A549 (cell line): ENCODE results near the gene ACADVL. TPM values are rescaled to one million over a fixed set of nuclear protein-coding genes. Genes with fewer than 3 reads are reported as not detected.

ENCODE experiments used
- ATAC-seq, 2 experiments: fragments of 200-7000 bp in 1 of 2; fragments of >200 bp in 1 of 2; cut with Nextera tagmentation in 1 of 2; cut with Tn5 transposase in 1 of 2; 3 replicates each; pipeline versions ENCODE4 v1.8.0 to v1.9.1; 2018 to 2020; ENCODE audit warnings: mild to moderate bottlenecking in 1 of 2, moderate library complexity in 1 of 2
- CTCF ChIA-PET: fragments of 300-600 bp; sonication (Branson Sonifier 250); formaldehyde crosslinking; extraction: SDS; loops from one replicate; lab custom pipeline; 2021; ENCODE audit warnings: antibody characterized with exemption, inconsistent platforms; lab: Yijun Ruan, JAX
- POLR2A ChIA-PET: fragments of 350-600 bp; formaldehyde crosslinking; extraction: SDS; loops from one replicate; lab custom pipeline; 2021; ENCODE audit warnings: antibody characterized with exemption, inconsistent platforms; lab: Yijun Ruan, JAX
- DNase-seq, 2 experiments: peaks; one replicate each; pipeline versions ENCODE4 v3.0.0 to v3.0.0-alpha.2; 2011 to 2016; ENCODE audit warnings: low read depth in 1 of 2, low spot score in 1 of 2
- FAIRE-seq: peaks from 2 replicates; lab custom pipeline; 2011; peaks lifted over from hg19 to GRCh38; lab: Jason Lieb, UNC
- H3K27ac ChIP-seq, 2 experiments: fragments of >200 bp; sonication (Bioruptor Twin); formaldehyde crosslinking; 3 replicates each; pipeline ENCODE4 v1.5.1; 2016 to 2017
- H3K4me1 ChIP-seq: fragments of >200 bp; sonication (Bioruptor Twin); formaldehyde crosslinking; 3 replicates; pipeline ENCODE4 v1.6.1; 2016
- H3K4me2 ChIP-seq: fragments of >200 bp; sonication (Bioruptor Twin); formaldehyde crosslinking; 3 replicates; pipeline ENCODE4 v1.6.1; 2016
- H3K4me3 ChIP-seq: fragments of >200 bp; sonication (Bioruptor Twin); formaldehyde crosslinking; 3 replicates; pipeline ENCODE4 v1.5.1; 2016
- H3K9me3 ChIP-seq: fragments of >200 bp; sonication (Bioruptor Twin); formaldehyde crosslinking; 3 replicates; pipeline ENCODE4 v1.6.1; 2016
- ATOH8 ChIP-seq: fragments of 250-450 bp; sonication (Bioruptor Pico); IDR thresholded peaks from 2 replicates; pipeline ENCODE4 v1.5.0; 2020; ENCODE audit warnings: low read depth, mild to moderate bottlenecking, moderate library complexity
- BHLHE40 ChIP-seq: IDR thresholded peaks from 2 replicates; pipeline ENCODE4 v1.6.1; 2012; ENCODE audit warnings: low read depth, low read length, inconsistent platforms
- EHF ChIP-seq: fragments of 250-450 bp; sonication (Bioruptor Pico); IDR thresholded peaks from 2 replicates; pipeline ENCODE4 v1.5.0; 2020; ENCODE audit warnings: mild to moderate bottlenecking
- EP300 ChIP-seq, 2 experiments: fragments of >200 bp; sonication (Bioruptor Twin); formaldehyde crosslinking; IDR thresholded peaks; 2 replicates in 1 of 2; 3 replicates in 1 of 2; pipeline ENCODE4 v1.6.1; 2016 to 2017
- FOSL2 ChIP-seq, 2 experiments: fragments of 450-650 bp in 1 of 2; fragments of >200 bp in 1 of 2; sonication (Bioruptor Twin) in 1 of 2; formaldehyde crosslinking; IDR thresholded peaks; 2 replicates each; pipeline versions ENCODE4 v1.5.0 to v1.6.1; 2016 to 2020; ENCODE audit warnings: mild to moderate bottlenecking in 1 of 2, moderate library complexity in 1 of 2
- FOXS1 ChIP-seq: fragments of 250-450 bp; sonication (Bioruptor Pico); IDR thresholded peaks from 2 replicates; pipeline ENCODE4 v1.5.0; 2020; ENCODE audit warnings: mild to moderate bottlenecking, moderate library complexity
- GATA3 ChIP-seq: IDR thresholded peaks from 2 replicates; pipeline ENCODE4 v1.6.1; 2012; ENCODE audit warnings: borderline replicate concordance
- HDAC2 ChIP-seq: fragments of 200-600 bp; sonication (generic); IDR thresholded peaks from 2 replicates; pipeline ENCODE4 v1.6.1; 2016
- HOXA7 ChIP-seq: fragments of 250-450 bp; sonication (Bioruptor Pico); IDR thresholded peaks from 2 replicates; pipeline ENCODE4 v1.5.0; 2020; ENCODE audit warnings: mild to moderate bottlenecking, moderate library complexity
- KDM1A ChIP-seq: fragments of 200-600 bp; sonication (generic); IDR thresholded peaks from 2 replicates; pipeline ENCODE4 v1.6.1; 2016; ENCODE audit warnings: low read depth, mild to moderate bottlenecking
- KDM5A ChIP-seq: fragments of 200-600 bp; sonication (generic); IDR thresholded peaks from 2 replicates; pipeline ENCODE4 v1.6.1; 2016; ENCODE audit warnings: antibody characterized with exemption, mild to moderate bottlenecking
- MAFK ChIP-seq: fragments of 450-650 bp; IDR thresholded peaks from 2 replicates; pipeline ENCODE4 v1.6.1; 2014; ENCODE audit not compliant: partially characterized antibody
- MAZ ChIP-seq: fragments of 150-350 bp; IDR thresholded peaks from 2 replicates; pipeline ENCODE4 v1.6.1; 2014; ENCODE audit warnings: antibody characterized with exemption, low read depth, low read length, borderline replicate concordance
- NR3C1 ChIP-seq: fragments of >200 bp; sonication (Bioruptor Twin); formaldehyde crosslinking; IDR thresholded peaks from 3 replicates; pipeline ENCODE4 v1.6.1; 2017
- PHF8 ChIP-seq: fragments of 200-600 bp; sonication (generic); IDR thresholded peaks from 2 replicates; pipeline ENCODE4 v1.6.1; 2016; ENCODE audit warnings: low read depth, mild to moderate bottlenecking, antibody characterized with exemption, moderate library complexity, borderline replicate concordance
- POLR2A ChIP-seq: IDR thresholded peaks from 2 replicates; pipeline ENCODE4 v1.6.1; 2012; ENCODE audit warnings: mild to moderate bottlenecking, low read length
- RAD21 ChIP-seq, 2 experiments: fragments of >200 bp in 1 of 2; sonication (Bioruptor Twin) in 1 of 2; formaldehyde crosslinking in 1 of 2; IDR thresholded peaks in 1 of 2; conservative IDR thresholded peaks in 1 of 2; 2 replicates in 1 of 2; 3 replicates in 1 of 2; pipeline ENCODE4 v1.6.1; 2012 to 2018; ENCODE audit warnings: inconsistent platforms in 1 of 2
- REST ChIP-seq: fragments of 200-600 bp; sonication (generic); IDR thresholded peaks from 2 replicates; pipeline ENCODE4 v1.6.1; 2016; ENCODE audit warnings: antibody characterized with exemption, mild to moderate bottlenecking, moderate library complexity
- TFCP2L1 ChIP-seq: fragments of 250-450 bp; sonication (Bioruptor Pico); IDR thresholded peaks from 2 replicates; pipeline ENCODE4 v1.5.0; 2021; ENCODE audit warnings: mild to moderate bottlenecking
- USF2 ChIP-seq: fragments of 450-650 bp; IDR thresholded peaks from 2 replicates; pipeline ENCODE4 v1.6.1; 2014; ENCODE audit warnings: antibody characterized with exemption
- WGBS: methylation state at CpG from one replicate; pipeline ENCODE4 v1.1.6; 2017; ENCODE audit errors: missing lambda C conversion rate; 5-methylcytosine and 5-hydroxymethylcytosine counted together
- polyA plus RNA-seq, 4 experiments: library from polyadenylated mRNA; depleted of rRNA in 3 of 4; stranded (reverse); fragments of >200 nt; fragmentation: RNase III in 1 of 4; extraction: RNeasy Plus Mini Kit Qiagen cat#74134 plus additional on column Dnase treatment in 1 of 4; gene quantifications; 2 replicates in 3 of 4; 3 replicates in 1 of 4; pipeline ENCODE4 v1.2.3, GENCODE V29; 2011 to 2017
- TF ChIP-seq, protein P1 (sequence below): IDR thresholded peaks from 2 replicates; pipeline ENCODE4 v1.6.1; 2012

Gene ACADVL
- polyA plus RNA-seq, 2 of the 4 experiments (the other 2 are of a cell fraction): 238 to 425 TPM

DNA sequence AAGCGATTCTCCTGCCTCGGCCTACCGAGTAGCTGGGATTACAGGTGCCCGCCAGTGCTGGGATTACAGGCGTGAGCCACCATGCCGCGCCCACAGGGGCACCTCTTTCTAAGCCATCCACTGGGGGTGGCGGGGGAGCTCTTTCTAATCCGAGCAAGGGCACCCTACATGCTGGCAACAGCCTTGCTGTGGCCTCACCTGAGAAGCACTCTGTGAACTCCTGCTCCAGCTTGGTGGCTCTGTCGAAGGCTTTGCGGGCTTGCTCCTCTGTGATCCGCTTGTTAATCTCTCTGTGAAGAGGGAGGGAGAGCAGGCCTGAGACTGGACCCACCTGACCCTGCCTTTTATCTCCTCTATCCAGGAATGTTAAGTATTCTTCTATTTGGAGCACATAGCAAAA is 28.7 kb upstream of the ACADVL start:
- TF ChIP-seq KDM5A (no peak), HOXA7 (no peak), FOXS1 (CRISPR knock-in tag) (no peak), REST (no peak), FOSL2 (IDR thresholded peaks at IDR 0.05) (no peak), FOSL2 (CRISPR knock-in tag; IDR thresholded peaks at IDR 0.05) (no peak), MAZ (no peak), KDM1A (no peak), TFCP2L1 (no peak), RAD21 (conservative IDR thresholded peaks at IDR 0.05 in 1 of 2, IDR thresholded peaks at IDR 0.05 in 1 of 2) (no peak), HDAC2 (no peak)
- TF ChIP-seq, protein P1, sequence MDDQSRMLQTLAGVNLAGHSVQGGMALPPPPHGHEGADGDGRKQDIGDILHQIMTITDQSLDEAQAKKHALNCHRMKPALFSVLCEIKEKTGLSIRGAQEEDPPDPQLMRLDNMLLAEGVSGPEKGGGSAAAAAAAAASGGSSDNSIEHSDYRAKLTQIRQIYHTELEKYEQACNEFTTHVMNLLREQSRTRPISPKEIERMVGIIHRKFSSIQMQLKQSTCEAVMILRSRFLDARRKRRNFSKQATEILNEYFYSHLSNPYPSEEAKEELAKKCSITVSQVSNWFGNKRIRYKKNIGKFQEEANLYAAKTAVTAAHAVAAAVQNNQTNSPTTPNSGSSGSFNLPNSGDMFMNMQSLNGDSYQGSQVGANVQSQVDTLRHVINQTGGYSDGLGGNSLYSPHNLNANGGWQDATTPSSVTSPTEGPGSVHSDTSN: no peak
- CTCF ChIA-PET: interaction anchor here (0.7 to 1.5 kb wide), 4 partner anchors 11 to 146 kb away, joined by 3 to 17 read pairs (median 6); partner anchors contain the start of gene SLC16A11
- Histone ChIP-seq H3K27ac (no peak overlapping the region), H3K4me3 (no peak overlapping the region), H3K9me3 (no peaks in the 10 kb centered on the region), H3K4me2 (no peak overlapping the region), H3K4me1 (no peaks in the 10 kb centered on the region)
- DNase-seq (no peak), ATAC-seq (no peak; a peak in 1 of 6 replicates), FAIRE-seq (no peak)
- WGBS: 95% methylated on average over 11 of the region's 12 CpGs
- POLR2A ChIA-PET: interaction anchor here (0.6 kb wide), 1 partner anchor 8 kb away, joined by 3 read pairs; no protein-coding TSS in a partner anchor

DNA sequence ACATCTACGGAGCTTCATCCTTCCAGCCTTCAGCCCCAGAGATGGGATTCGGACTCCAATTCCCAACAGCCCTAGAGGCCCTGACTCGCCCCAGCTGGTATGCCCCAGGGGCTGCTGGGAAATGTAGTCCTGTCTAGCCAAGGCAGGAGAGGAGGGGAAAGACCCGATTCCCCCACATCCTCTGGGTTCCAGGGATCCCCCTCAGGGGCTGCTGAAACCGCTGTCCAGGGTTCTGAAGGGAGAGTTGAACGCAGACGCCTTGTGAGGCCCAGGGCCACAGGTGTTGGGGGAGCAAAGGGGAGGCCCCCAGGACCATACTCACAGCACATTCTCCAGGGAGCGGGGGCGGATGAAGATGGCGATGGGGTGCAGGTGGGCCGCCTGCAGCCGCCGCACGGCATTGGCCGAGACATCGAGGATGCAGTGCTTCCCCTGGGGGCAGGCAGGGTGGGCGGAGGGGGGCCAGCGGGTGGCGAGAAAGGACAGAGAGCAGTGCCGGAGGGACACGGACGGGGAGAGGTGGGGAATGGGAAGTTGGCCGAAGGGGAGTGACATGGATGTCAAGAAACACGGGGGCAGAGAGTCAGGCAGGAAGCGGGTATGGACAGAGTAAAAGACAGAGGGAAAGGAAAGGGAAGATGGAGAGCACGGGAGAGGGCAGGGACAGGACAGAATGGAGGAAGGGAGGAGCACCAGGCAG is 28.0 kb upstream of the ACADVL start:
- FAIRE-seq (no peak), ATAC-seq (peak; percentile 84 to 91), DNase-seq (peak; percentile 51 to 82)
- Histone ChIP-seq H3K9me3 (no peaks in the 10 kb centered on the region), H3K4me1 (no peaks in the 10 kb centered on the region), H3K4me3 (no peak overlapping the region), H3K27ac (no peak overlapping the region), H3K4me2 (no peak overlapping the region)
- TF ChIP-seq EHF (CRISPR knock-in tag) (no peak), MAFK (no peak), EP300 (IDR thresholded peaks at IDR 0.05) (no peak), ATOH8 (no peak), BHLHE40 (no peak), REST (peak; percentile 73), GATA3 (no peak), FOSL2 (IDR thresholded peaks at IDR 0.05) (no peak), FOSL2 (CRISPR knock-in tag; IDR thresholded peaks at IDR 0.05) (peak; percentile 91), PHF8 (no peak), USF2 (no peak), NR3C1 (no peak), POLR2A (no peak)
- TF ChIP-seq, protein P1: peak; percentile 84
- 73% methylated on average over 25 of the region's 26 CpGs for WGBS
- ChIA-PET POLR2A (interaction anchor here (0.6 kb wide), 1 partner anchor 8 kb away, joined by 3 read pairs; no protein-coding TSS in a partner anchor), CTCF (interaction anchor here (0.9 to 1.5 kb wide), 3 partner anchors 14 to 147 kb away, joined by 3 to 17 read pairs (median 9); partner anchors contain the start of gene SLC16A11)
